Stimulated activated CD8-positive, alpha-beta memory T cell treated with anti-CD3 and anti-CD28 coated beads, Interleukin-12 subunit alpha, Interleukin-12 subunit beta, amount 100 ng/mL, for 24 hours (primary cell): ENCODE data around the gene PIAS2.
"Not testable (repeated sequence)": the region's sequence is repeated elsewhere in the genome, so short reads cannot be mapped to it uniquely, and the experiment has no call there.

Experiments
- DNase-seq: peaks from one replicate; pipeline ENCODE4 v3.0.0-alpha.2; 2020; ENCODE audit errors: extremely low read depth

PIAS2 gene

GRCh38 chr18:46903406-46903805 lies 13.9 kb downstream of the PIAS2 start:
- DNase-seq: no peak

GRCh38 chr18:46899274-46899948 lies 17.9 kb downstream of the PIAS2 start:
- DNase-seq: no peak

GRCh38 chr18:46894124-46894523 lies 23.2 kb downstream of the PIAS2 start:
- no peak for DNase-seq

DNA sequence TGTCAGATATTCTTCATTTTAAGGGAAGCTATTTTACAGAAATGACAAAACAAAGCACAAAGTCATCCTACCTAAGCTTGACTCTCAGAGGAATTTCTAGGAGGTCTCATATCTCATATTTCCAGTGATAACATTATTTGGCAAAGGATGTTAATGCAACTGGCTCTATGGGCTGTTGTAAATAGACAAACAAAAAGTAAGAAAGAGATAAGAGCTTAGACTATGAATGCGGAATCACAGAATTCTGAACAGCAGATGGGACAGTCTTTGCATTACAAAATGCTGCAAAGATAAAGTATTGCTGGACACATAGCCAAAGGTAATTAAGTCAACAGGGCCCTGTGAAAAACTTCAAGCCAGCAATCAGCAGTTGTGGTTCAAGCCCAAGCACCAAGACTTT lies 23.9 kb downstream of the PIAS2 start:
- no peak for DNase-seq

- no peak for DNase-seq
Measured at GRCh38 chr18:46892842-46893241, 24.5 kb downstream of the PIAS2 start.

DNA sequence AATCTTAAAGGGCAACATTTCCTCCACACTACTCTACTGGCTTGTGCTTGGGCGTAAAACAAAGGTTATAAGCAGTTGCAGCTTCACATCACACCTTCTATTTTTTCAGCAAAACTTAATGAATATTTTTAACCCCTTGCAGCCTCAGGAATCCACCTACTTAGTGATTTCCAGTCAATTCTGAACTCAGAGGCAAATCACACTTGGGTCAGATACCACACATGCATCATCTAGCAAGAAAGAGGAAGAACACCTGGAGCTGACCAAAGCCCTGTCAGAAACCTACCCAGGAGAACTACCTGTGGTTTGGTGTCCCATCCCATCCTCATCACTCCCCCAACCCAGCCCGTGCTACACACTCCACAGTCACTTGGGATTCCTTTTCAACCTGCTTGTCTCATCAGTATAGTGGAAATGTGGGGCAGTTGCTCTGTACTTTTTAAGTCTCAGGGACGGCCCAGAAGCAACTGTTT lies 25.5 kb downstream of the PIAS2 start:
- no peak for DNase-seq

- DNase-seq: no peak
Measured at GRCh38 chr18:46888965-46889364, 28.3 kb downstream of the PIAS2 start.

DNA sequence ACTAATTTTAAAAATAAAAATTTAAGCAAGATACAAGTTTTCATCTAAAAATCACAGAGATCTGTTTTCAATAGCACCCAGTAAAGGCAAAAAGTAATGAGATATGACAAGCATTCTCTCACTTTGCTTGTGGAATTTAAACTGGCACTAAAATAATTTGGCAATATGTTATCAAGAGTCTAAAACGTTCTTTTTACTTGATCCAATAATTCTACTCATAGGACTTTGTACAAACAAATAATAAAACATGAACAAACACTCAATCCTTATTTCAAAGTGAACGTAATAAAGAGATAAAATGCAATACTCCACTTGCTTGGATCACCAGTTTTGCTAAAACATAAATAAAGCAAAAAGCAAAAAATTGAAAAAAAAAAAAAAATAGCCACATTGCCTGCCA lies 30.4 kb downstream of the PIAS2 start:
- no peak for DNase-seq

DNA sequence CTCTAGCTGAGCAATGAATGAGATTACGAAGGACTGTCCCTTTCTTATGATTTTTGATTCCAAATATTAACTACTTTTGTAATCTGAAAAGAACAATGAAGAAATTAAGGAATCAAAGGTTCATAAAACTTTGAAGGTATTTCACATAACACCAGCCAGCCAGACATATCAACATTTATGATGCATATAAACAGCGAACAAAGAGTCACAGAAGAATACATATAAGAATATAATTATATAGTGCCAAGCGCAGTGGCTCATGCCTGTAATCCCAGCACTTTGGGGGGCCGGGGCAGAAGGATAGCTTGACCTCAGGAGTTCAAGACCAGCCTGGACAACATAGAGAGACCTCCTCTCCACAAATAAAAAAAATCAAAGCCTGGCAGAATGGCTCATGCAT lies 34.1 kb downstream of the PIAS2 start:
- no peak for DNase-seq

- no peak for DNase-seq
Measured at GRCh38 chr18:46877329-46877987, 39.8 kb downstream of the PIAS2 start.

- DNase-seq: no peak
Measured at GRCh38 chr18:46868169-46868921, 49.0 kb downstream of the PIAS2 start.

GRCh38 chr18:46867367-46868143 lies 49.8 kb downstream of the PIAS2 start:
- no peak for DNase-seq

DNA sequence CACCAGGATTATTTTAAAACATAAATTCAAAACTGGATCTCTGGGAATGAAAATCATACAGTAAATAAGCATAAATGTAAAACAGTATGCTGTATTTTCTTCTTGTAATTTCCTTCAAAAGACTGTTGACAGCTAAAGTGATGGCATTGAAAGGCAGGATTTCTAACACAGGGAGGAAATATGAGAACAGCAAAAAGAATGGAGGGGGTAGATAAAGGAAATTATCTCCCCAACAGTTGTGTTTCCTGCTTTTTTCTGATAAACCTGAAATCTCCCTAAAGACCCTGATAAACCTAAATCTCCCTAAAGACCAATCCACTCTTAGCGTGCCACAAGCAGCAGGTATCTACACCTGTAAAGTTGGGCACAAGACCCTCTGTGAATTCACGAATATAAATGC lies 50.8 kb downstream of the PIAS2 start:
- no peak for DNase-seq

DNA sequence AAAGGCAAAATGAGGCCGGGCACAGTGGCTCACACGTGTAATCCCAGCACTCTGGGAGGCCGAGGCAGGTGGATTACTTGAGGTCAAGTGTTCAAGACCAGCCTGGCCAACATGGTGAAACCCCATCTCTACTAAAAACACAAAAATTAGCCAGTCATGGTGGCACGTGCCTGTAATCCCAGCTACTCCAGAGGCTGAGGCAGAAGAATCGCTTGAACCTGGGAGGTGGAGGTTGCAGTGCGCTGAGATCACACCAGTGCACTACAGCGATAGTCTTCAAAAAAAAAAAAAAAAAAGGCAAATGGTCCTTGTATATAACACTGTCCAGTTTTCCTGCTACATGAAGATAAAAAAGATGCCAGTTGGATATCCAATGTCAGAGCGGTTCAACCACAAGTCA lies 52.1 kb downstream of the PIAS2 start:
- not testable (repeated sequence) for DNase-seq

- DNase-seq: no peak
Measured at GRCh38 chr18:46859855-46860254, 57.5 kb downstream of the PIAS2 start.

DNA sequence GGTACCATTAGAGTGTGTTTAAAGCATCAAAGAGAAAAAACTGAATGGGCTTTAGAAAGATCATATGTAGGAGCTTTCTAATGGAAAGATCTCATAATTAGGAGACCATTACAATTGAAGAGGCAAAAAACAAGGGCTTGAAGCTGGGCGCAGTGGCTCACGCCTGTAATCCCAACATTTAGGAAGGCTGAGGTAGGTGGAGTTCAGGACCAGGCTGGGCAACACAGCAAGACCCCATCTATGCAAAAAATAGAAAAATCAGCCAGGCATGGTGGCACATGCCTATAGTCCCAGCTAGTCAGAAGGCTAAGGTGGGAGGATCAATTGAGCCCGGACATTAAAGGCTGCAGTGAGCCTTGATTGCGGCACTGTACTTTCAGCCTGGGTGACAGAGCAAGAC lies 59.0 kb downstream of the PIAS2 start:
- DNase-seq: no peak

DNA sequence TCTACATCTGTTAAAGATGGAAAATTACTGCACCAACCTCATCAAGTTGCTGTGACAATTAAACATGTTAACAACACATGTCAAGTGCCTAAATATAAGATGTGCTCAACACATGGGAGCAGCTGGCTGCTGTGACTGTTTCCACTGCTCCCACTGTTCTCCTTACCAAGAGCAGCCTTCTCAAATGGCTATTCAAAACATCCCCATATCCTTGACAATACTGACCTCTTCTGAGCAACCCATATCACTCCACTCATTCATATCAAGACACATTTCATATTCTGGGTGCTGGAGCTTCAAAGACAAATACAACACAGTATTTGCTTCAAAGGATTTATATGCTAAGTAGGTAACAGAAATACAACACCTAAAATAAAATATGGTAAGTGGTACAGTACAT lies 60.3 kb downstream of the PIAS2 start:
- DNase-seq: no peak

DNA sequence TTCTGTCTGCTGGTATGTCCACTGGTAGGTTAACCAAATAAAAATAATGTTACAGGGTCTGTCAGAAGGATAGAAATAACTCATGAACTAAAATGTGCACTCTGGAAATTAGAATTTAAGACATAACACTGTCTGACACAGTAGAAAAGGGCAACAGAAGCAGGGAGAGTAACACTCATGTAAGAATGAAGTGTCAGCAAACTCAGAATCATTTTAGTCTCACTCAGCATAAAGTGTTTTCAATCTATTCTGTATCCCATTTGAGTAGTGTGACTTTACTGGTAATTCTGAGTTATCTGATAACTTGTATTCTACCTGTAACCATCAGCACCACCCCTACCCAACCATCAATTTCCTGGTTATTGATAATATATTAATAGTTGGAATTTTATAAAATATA lies 68.3 kb downstream of the PIAS2 start:
- no peak for DNase-seq

GRCh38 chr18:46843372-46843771 lies 73.9 kb downstream of the PIAS2 start:
- DNase-seq: no peak

DNA sequence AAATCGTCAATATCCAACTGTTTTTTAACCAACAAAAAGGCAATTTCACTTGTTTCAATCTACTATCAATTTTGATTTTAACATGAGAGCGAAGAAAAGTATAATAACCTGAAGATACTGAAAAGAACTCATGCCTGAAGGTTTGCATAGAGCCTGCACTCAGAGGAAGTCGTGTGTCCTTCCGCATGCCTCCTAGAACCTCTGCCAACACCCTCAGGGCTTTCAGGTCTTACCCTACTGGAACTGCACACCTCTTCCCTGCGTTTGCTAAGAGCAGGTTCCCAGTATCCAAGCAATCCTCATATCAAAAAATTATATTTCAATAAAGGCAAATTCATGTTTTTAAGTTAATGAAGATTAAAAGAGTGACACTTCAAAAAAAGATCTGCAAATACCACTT lies 74.7 kb downstream of the PIAS2 start:
- no peak for DNase-seq

DNA sequence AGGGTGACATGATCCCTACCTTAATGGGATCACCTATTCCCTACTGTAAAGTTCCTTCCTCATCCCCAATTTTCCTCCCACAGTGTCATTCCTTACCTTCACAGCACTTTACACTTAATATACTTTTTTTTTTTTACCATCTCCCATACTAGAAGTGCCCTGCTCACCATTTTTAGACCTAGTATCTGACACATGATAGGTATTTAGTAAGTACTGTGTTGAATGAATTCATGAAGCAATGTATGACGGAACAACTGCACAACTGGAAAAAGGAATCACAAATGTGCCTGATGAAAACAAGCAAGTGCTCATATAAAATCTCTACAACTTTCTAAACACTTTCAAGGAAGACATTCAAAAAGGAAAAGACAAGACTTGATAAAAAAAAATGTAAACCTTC lies 83.4 kb downstream of the PIAS2 start:
- no peak for DNase-seq

- no peak for DNase-seq
Measured at GRCh38 chr18:46832849-46833248, 84.5 kb downstream of the PIAS2 start.
